ENCODE results near the gene CFAP300.

DNA sequence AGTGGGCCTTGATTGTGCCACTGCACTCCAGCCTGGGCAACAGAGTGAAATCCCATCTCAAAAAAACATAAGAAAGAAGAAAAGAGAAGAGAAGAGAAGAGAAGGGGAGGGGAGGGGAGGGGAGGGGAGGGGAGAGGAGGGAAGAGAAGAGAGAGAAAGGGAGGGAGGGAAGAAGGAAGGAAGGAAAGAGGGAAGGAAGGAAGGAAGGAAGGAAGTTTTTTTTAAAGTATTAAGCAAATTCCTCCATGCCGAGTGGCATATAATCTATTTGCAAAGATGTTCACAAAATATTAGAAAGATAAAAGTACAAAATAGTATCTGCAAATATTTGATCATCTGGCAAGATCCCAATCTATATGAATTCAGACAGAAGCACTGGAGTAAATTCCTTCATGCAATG is 10.5 kb upstream of the CFAP300 start:
- TF ChIP-seq, protein P1, sequence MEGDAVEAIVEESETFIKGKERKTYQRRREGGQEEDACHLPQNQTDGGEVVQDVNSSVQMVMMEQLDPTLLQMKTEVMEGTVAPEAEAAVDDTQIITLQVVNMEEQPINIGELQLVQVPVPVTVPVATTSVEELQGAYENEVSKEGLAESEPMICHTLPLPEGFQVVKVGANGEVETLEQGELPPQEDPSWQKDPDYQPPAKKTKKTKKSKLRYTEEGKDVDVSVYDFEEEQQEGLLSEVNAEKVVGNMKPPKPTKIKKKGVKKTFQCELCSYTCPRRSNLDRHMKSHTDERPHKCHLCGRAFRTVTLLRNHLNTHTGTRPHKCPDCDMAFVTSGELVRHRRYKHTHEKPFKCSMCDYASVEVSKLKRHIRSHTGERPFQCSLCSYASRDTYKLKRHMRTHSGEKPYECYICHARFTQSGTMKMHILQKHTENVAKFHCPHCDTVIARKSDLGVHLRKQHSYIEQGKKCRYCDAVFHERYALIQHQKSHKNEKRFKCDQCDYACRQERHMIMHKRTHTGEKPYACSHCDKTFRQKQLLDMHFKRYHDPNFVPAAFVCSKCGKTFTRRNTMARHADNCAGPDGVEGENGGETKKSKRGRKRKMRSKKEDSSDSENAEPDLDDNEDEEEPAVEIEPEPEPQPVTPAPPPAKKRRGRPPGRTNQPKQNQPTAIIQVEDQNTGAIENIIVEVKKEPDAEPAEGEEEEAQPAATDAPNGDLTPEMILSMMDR (IDR thresholded peaks at IDR 0.05), result no peak
- no peak for TF ChIP-seq POLR2A (IDR thresholded peaks at IDR 0.05)

Data from right lobe of liver (tissue), 4 donors.